HepG2 (cell line): ENCODE data around the gene NPAS2. TPM values are rescaled to one million over a fixed set of nuclear protein-coding genes. Genes with fewer than 3 reads are reported as not detected.

Source experiments
- MED13 ChIP-seq: sonication (generic); formaldehyde crosslinking; IDR thresholded peaks from 2 replicates; pipeline ENCODE4 v1.5.0; 2020; ENCODE audit warnings: missing genetic modification reagents
- NFYC ChIP-seq: IDR thresholded peaks from 2 replicates; pipeline ENCODE4 v1.6.1; 2016; ENCODE audit warnings: missing genetic modification reagents, missing compliant biosample characterization
- NONO ChIP-seq, 2 experiments: fragments of 450-650 bp in 1 of 2; sonication (generic) in 1 of 2; formaldehyde crosslinking in 1 of 2; IDR thresholded peaks in 1 of 2; conservative IDR thresholded peaks in 1 of 2; 2 replicates each; pipeline versions ENCODE4 v1.6.1 to v1.8.0; 2017 to 2022; ENCODE audit warnings: mild to moderate bottlenecking in 1 of 2, missing genetic modification reagents in 1 of 2, moderate library complexity in 1 of 2
- NPAS2 ChIP-seq: sonication (generic); formaldehyde crosslinking; IDR thresholded peaks from 2 replicates; pipeline ENCODE4 v1.8.0; 2022; ENCODE audit warnings: mild to moderate bottlenecking, missing genetic modification reagents, borderline replicate concordance
- NR2F6 ChIP-seq, 2 experiments: IDR thresholded peaks; 2 replicates each; pipeline ENCODE4 v1.6.1; 2016; ENCODE audit warnings: antibody characterized with exemption in 1 of 2, mild to moderate bottlenecking in 1 of 2
- ONECUT2 ChIP-seq: sonication (generic); formaldehyde crosslinking; IDR thresholded peaks from 2 replicates; pipeline ENCODE4 v1.4.0; 2020; ENCODE audit warnings: missing genetic modification reagents
- SPEN ChIP-seq: sonication (generic); formaldehyde crosslinking; IDR thresholded peaks from 2 replicates; pipeline ENCODE4 v1.5.1; 2020; ENCODE audit warnings: low read depth, mild to moderate bottlenecking, missing genetic modification reagents
- ZGPAT ChIP-seq: IDR thresholded peaks from 2 replicates; pipeline ENCODE4 v1.6.1; 2016; ENCODE audit warnings: mild to moderate bottlenecking
- ZNF136 ChIP-seq: sonication (generic); formaldehyde crosslinking; IDR thresholded peaks from 2 replicates; pipeline ENCODE4 v1.8.1; 2022; ENCODE audit warnings: low read depth, mild to moderate bottlenecking, moderate library complexity, missing genetic modification reagents
- ZNF292 ChIP-seq: sonication (generic); formaldehyde crosslinking; IDR thresholded peaks from 2 replicates; pipeline ENCODE4 v1.8.1; 2022; ENCODE audit warnings: mild to moderate bottlenecking, low read depth, missing genetic modification reagents, borderline replicate concordance
- ZNF530 ChIP-seq: sonication (generic); formaldehyde crosslinking; IDR thresholded peaks from 2 replicates; pipeline ENCODE4 v1.5.0; 2020; ENCODE audit warnings: low read depth, mild to moderate bottlenecking, missing genetic modification reagents
- ZNF598 ChIP-seq: sonication (generic); formaldehyde crosslinking; IDR thresholded peaks from 2 replicates; pipeline ENCODE4 v1.5.1; 2020; ENCODE audit warnings: mild to moderate bottlenecking, missing genetic modification reagents, borderline replicate concordance
- ZNF7 ChIP-seq: IDR thresholded peaks from 2 replicates; pipeline ENCODE4 v1.6.1; 2016; ENCODE audit warnings: missing biosample characterization, missing genetic modification reagents
- ZNF816 ChIP-seq: sonication (generic); formaldehyde crosslinking; IDR thresholded peaks from 2 replicates; pipeline ENCODE4 v1.8.0; 2022; ENCODE audit warnings: missing genetic modification reagents, mild to moderate bottlenecking, borderline replicate concordance
- polyA plus RNA-seq, 8 experiments: library from polyadenylated mRNA; depleted of rRNA in 3 of 8; stranded (reverse) in 7 of 8; unstranded in 1 of 8; fragments of >200 nt; fragmentation: Illumina TruSeq in 4 of 8; extraction: Trizol in 4 of 8; gene quantifications; 2 replicates each; pipeline versions ENCODE4 v1.2.1 to v1.2.3, GENCODE V29; 2011 to 2016; ENCODE audit warnings: low read depth in 4 of 8, missing spikeins in 1 of 8, mixed read lengths in 1 of 8; ENCODE audit not compliant: insufficient read depth in 1 of 8
- total RNA-seq, 5 experiments: library from RNA; depleted of rRNA; stranded (reverse); fragments of >200 nt; fragmentation: Illumina TruSeq; extraction: Trizol; gene quantifications; 2 replicates each; pipeline ENCODE4 v1.2.3, GENCODE V29; 2016; ENCODE audit warnings: low read depth in 1 of 5
- TF ChIP-seq, protein P1 (sequence below): IDR thresholded peaks from 2 replicates; pipeline ENCODE4 v1.6.1; 2016
- TF ChIP-seq, protein P2 (sequence below): IDR thresholded peaks from 2 replicates; pipeline ENCODE4 v1.6.1; 2016; ENCODE audit warnings: control low read depth
- TF ChIP-seq, protein P3 (sequence below): IDR thresholded peaks from 2 replicates; pipeline ENCODE4 v1.6.1; 2012; ENCODE audit warnings: low read length, improper control_type of control experiment
- TF ChIP-seq, protein P4 (sequence below): sonication (generic); formaldehyde crosslinking; IDR thresholded peaks from 2 replicates; pipeline ENCODE4 v1.8.0; 2022; ENCODE audit warnings: missing genetic modification reagents, low read depth, mild to moderate bottlenecking, borderline replicate concordance
- TF ChIP-seq, protein P5 (sequence below): sonication (generic); formaldehyde crosslinking; IDR thresholded peaks from 2 replicates; pipeline ENCODE4 v1.5.0; 2020; ENCODE audit warnings: missing genetic modification reagents

NPAS2 gene
- total and polyA plus RNA-seq, 2 of the 13 experiments (the other 11 are each of a cell fraction or from before 2014, with no cell fraction given) = 14.8 to 37.5 TPM

GRCh38 chr2:100778637-100779450, 41.1 kb upstream of the NPAS2 start (continued):
- TF ChIP-seq, protein P1, sequence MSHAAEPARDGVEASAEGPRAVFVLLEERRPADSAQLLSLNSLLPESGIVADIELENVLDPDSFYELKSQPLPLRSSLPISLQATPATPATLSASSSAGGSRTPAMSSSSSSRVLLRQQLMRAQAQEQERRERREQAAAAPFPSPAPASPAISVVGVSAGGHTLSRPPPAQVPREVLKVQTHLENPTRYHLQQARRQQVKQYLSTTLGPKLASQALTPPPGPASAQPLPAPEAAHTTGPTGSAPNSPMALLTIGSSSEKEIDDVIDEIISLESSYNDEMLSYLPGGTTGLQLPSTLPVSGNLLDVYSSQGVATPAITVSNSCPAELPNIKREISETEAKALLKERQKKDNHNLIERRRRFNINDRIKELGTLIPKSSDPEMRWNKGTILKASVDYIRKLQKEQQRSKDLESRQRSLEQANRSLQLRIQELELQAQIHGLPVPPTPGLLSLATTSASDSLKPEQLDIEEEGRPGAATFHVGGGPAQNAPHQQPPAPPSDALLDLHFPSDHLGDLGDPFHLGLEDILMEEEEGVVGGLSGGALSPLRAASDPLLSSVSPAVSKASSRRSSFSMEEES (CRISPR knock-in tag) = peak; percentile 61; the same call in 1 of the 2 replicates
- TF ChIP-seq, protein P2, sequence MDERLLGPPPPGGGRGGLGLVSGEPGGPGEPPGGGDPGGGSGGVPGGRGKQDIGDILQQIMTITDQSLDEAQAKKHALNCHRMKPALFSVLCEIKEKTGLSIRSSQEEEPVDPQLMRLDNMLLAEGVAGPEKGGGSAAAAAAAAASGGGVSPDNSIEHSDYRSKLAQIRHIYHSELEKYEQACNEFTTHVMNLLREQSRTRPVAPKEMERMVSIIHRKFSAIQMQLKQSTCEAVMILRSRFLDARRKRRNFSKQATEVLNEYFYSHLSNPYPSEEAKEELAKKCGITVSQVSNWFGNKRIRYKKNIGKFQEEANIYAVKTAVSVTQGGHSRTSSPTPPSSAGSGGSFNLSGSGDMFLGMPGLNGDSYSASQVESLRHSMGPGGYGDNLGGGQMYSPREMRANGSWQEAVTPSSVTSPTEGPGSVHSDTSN (CRISPR knock-in tag) = peak; percentile 48; the same call in 1 of the 2 replicates
- no peak for TF ChIP-seq NPAS2 (CRISPR knock-in tag)
- peak; percentile 27; the same call in 1 of the 2 replicates for TF ChIP-seq NFYC (CRISPR knock-in tag)
- TF ChIP-seq ZNF530 (CRISPR knock-in tag) = no peak
- TF ChIP-seq, protein P3, sequence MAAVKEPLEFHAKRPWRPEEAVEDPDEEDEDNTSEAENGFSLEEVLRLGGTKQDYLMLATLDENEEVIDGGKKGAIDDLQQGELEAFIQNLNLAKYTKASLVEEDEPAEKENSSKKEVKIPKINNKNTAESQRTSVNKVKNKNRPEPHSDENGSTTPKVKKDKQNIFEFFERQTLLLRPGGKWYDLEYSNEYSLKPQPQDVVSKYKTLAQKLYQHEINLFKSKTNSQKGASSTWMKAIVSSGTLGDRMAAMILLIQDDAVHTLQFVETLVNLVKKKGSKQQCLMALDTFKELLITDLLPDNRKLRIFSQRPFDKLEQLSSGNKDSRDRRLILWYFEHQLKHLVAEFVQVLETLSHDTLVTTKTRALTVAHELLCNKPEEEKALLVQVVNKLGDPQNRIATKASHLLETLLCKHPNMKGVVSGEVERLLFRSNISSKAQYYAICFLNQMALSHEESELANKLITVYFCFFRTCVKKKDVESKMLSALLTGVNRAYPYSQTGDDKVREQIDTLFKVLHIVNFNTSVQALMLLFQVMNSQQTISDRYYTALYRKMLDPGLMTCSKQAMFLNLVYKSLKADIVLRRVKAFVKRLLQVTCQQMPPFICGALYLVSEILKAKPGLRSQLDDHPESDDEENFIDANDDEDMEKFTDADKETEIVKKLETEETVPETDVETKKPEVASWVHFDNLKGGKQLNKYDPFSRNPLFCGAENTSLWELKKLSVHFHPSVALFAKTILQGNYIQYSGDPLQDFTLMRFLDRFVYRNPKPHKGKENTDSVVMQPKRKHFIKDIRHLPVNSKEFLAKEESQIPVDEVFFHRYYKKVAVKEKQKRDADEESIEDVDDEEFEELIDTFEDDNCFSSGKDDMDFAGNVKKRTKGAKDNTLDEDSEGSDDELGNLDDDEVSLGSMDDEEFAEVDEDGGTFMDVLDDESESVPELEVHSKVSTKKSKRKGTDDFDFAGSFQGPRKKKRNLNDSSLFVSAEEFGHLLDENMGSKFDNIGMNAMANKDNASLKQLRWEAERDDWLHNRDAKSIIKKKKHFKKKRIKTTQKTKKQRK = no peak
- TF ChIP-seq, protein P4, sequence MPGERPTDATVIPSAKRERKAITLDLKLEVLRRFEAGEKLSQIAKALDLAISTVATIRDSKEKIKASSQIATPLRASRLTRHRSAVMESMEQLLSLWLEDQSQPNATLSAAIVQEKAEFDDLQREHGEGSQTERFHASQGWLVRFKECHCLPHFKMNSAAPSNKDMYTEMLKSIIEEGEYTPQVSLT (CRISPR knock-in tag) = no peak
- peak; percentile 39; the same call in 1 of the 2 replicates for TF ChIP-seq SPEN (CRISPR knock-in tag)
- TF ChIP-seq, protein P5, sequence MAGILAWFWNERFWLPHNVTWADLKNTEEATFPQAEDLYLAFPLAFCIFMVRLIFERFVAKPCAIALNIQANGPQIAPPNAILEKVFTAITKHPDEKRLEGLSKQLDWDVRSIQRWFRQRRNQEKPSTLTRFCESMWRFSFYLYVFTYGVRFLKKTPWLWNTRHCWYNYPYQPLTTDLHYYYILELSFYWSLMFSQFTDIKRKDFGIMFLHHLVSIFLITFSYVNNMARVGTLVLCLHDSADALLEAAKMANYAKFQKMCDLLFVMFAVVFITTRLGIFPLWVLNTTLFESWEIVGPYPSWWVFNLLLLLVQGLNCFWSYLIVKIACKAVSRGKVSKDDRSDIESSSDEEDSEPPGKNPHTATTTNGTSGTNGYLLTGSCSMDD (CRISPR knock-in tag) = no peak
- TF ChIP-seq NR2F6 (IDR thresholded peaks at IDR 0.05) = no peak
- TF ChIP-seq NR2F6 (CRISPR knock-in tag; IDR thresholded peaks at IDR 0.05) = peak; percentile 67; the same call in 1 of the 2 replicates
- TF ChIP-seq NONO (IDR thresholded peaks at IDR 0.05) = no peak
- no peak for TF ChIP-seq NONO (CRISPR knock-in tag; conservative IDR thresholded peaks at IDR 0.05)
- no peak for TF ChIP-seq ZNF136 (CRISPR knock-in tag)
- TF ChIP-seq ZNF292 (CRISPR knock-in tag) = peak; percentile 62; the same call in 1 of the 2 replicates
- peak; percentile 49; the same call in 1 of the 2 replicates for TF ChIP-seq ZNF598
- no peak for TF ChIP-seq MED13 (CRISPR knock-in tag)
- TF ChIP-seq ZNF816 = no peak
- TF ChIP-seq ZNF7 (CRISPR knock-in tag) = no peak
- TF ChIP-seq ONECUT2 (CRISPR knock-in tag) = no peak
- peak; percentile 55; the same call in 1 of the 2 replicates for TF ChIP-seq ZGPAT (CRISPR knock-in tag)
